ENCODE data around the gene FUT3. TPM values are rescaled to one million over a fixed set of nuclear protein-coding genes. Genes with fewer than 3 reads are reported as not detected.
A peak's percentile ranks its signal among the peaks of the same experiment; 100 is the strongest.
"Not testable (repeated sequence)": the region's sequence is repeated elsewhere in the genome, so short reads cannot be mapped to it uniquely, and the experiment has no call there.

FUT3 gene
- total RNA-seq, 4 donors from 2014 or later: not detected

- DNase-seq (ENCODE audit: low spot score) (peak; percentile 29), ATAC-seq (ENCODE audit: low FRiP score) (no peak)
- no peak for TF ChIP-seq CTCF (IDR thresholded peaks at IDR 0.05)
Observed at GRCh38 chr19:5880604-5881078, 29.4 kb upstream of the FUT3 start.

GRCh38 chr19:5880196-5880595, 28.9 kb upstream of the FUT3 start:
- ATAC-seq (ENCODE audit: low FRiP score) (no peak), DNase-seq (ENCODE audit: low spot score) (no peak)
- no peak for TF ChIP-seq CTCF (IDR thresholded peaks at IDR 0.05)

GRCh38 chr19:5877882-5878281, 26.6 kb upstream of the FUT3 start:
- no peak for ATAC-seq (ENCODE audit: low FRiP score)
- no peak for DNase-seq (ENCODE audit: low spot score)
- TF ChIP-seq CTCF (IDR thresholded peaks at IDR 0.05): no peak

GRCh38 chr19:5877427-5877826, 26.2 kb upstream of the FUT3 start:
- no peak for DNase-seq (ENCODE audit: low spot score)
- peak; percentile 37 for ATAC-seq (ENCODE audit: low FRiP score)
- no peak for TF ChIP-seq CTCF (IDR thresholded peaks at IDR 0.05)

- not testable (repeated sequence) for ATAC-seq (ENCODE audit: low FRiP score); DNase-seq (ENCODE audit: low spot score)
Observed at GRCh38 chr19:5874496-5874895, 23.2 kb upstream of the FUT3 start.

GRCh38 chr19:5873617-5874199, 22.5 kb upstream of the FUT3 start:
- DNase-seq (ENCODE audit: low spot score): no peak
- TF ChIP-seq CTCF (IDR thresholded peaks at IDR 0.05): no peak
- ATAC-seq (ENCODE audit: low FRiP score): no peak

GRCh38 chr19:5870986-5871394, 19.7 kb upstream of the FUT3 start:
- no peak for TF ChIP-seq CTCF (IDR thresholded peaks at IDR 0.05)
- no peak for DNase-seq (ENCODE audit: low spot score)
- ATAC-seq (ENCODE audit: low FRiP score): no peak

All from omental fat pad (tissue), 4 donors.